Subcutaneous adipose tissue (tissue), 4 donors: ENCODE measurements around the gene ANAPC2. TPM values are rescaled to one million over a fixed set of nuclear protein-coding genes. Genes with fewer than 3 reads are reported as not detected.

Experiments
- CTCF ChIP-seq: fragments of 450-650 bp; IDR thresholded peaks from one replicate; pipeline ENCODE4 v1.5.1; 2016; ENCODE audit warnings: low read depth, mild to moderate bottlenecking, control low read depth, antibody characterized with exemption, moderate library complexity
- total RNA-seq, 4 donors: library from RNA; depleted of rRNA; stranded (reverse); fragments of >200 nt; gene quantifications; one replicate each; pipeline ENCODE4 v1.1.0, GENCODE V29; 2016

Gene ANAPC2
- total RNA-seq, 4 donors from 2014 or later = 11.6 to 53.1 (median 22.6) TPM

GRCh38 chr9:137163805-137164204 is 24.6 kb downstream of the ANAPC2 start:
- no peak for TF ChIP-seq CTCF

GRCh38 chr9:137163365-137163715 is 25.0 kb downstream of the ANAPC2 start:
- no peak for TF ChIP-seq CTCF

GRCh38 chr9:137162505-137163364 is 25.6 kb downstream of the ANAPC2 start:
- no peak for TF ChIP-seq CTCF

GRCh38 chr9:137161558-137162486 is 26.5 kb downstream of the ANAPC2 start:
- no peak for TF ChIP-seq CTCF

GRCh38 chr9:137160716-137161557 is 27.4 kb downstream of the ANAPC2 start:
- TF ChIP-seq CTCF = no peak

GRCh38 chr9:137160054-137160425 is 28.3 kb downstream of the ANAPC2 start:
- TF ChIP-seq CTCF = no peak
